GM19455 (cell line): ENCODE data around the gene RSPRY1.

ENCODE experiments used
- ATAC-seq: cut with Tn5 transposase; IDR thresholded peaks from one replicate; pipeline ENCODE4 v1.9.1; 2021; ENCODE audit not compliant: unreplicated experiment

Gene RSPRY1

DNA sequence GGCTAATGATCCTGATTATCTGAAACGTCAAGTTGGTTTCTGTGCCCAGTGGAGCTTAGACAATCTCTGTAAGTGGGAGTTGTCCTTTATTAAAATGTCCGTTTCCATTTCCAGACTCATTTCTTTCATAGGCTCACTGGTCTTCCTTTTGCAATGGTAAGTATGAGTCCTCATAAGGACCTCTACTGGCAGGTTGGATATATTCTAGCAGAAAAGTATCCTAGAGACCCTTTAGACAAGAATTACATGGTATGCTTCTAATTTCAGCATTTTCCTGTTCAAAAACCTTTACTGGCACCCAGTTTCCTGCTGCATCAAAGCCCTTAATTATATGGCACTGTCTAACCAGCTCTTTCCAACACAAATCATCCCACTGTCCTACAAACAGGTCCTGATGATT lies 30.8 kb downstream of the RSPRY1 start:
- ATAC-seq: no peak

DNA sequence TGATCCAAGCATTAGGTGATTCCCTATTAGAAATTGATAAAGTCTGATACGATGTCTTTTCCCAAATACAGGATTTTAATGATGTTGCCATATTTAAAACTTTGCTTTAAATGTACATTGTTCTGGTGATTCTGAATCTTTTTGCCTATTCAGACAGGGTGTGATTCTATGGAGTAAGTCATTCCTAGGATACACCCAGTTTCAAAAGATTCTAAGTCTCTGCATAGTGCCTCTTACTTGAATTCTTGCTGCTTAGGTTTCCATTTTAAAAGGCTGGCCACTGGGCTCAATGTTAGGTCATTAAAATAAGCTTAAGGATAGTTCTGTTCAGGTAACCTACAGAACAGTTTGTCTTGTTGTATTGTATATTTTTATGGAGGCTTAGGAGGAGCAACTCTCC lies 36.9 kb downstream of the RSPRY1 start:
- no peak for ATAC-seq

DNA sequence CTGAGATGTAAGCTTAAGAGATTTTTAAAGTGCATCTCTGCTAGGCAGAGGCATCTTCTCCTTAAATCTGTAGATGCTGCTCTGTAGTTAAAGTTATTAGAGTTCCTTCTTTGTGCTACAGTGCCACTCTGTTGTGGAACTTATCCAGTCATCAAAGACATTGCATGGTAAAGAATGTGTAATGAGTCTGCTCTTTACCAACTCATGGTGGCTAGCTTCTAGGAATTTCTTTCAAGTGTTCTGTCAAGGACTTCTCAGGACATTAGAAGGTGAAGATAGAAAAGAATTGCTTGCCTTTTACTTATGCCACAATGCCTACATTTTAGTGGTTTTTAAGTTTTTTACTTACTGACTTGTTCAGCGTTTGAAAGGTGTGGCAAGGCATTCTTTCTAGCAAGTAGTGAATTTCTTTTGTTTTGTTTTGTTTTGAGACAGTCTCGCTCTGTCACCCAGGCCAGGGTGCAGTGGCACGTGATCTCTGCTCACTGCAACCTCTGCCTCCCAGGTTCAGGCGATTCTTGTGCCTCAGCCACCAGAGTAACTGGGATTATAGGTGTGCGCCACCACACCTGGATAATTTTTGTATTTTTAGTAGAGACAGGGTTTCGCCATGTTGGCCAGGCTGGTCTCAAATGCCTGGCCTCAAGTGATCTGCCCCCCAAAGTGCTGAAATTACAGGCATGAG lies 38.7 kb downstream of the RSPRY1 start:
- ATAC-seq: no peak

DNA sequence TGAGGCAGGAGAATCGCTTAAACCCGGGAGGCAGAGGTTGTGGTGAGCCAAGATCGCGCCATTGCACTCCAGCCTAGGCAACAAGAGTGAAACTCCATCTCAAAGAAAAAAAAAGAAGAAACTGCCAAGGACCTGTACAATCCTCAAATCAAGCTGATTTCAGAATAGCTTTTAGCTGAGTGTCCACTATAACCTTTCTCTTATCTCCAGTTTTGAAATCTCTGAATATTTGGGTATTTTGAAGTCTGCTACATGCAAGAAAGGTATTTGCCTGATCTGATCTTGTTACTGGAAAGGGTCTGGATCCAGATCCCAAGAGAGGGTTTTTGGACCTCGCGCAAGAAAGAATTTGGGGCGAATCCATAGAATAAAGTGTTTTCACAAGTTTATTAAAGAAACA lies 39.8 kb downstream of the RSPRY1 start:
- no peak for ATAC-seq

DNA sequence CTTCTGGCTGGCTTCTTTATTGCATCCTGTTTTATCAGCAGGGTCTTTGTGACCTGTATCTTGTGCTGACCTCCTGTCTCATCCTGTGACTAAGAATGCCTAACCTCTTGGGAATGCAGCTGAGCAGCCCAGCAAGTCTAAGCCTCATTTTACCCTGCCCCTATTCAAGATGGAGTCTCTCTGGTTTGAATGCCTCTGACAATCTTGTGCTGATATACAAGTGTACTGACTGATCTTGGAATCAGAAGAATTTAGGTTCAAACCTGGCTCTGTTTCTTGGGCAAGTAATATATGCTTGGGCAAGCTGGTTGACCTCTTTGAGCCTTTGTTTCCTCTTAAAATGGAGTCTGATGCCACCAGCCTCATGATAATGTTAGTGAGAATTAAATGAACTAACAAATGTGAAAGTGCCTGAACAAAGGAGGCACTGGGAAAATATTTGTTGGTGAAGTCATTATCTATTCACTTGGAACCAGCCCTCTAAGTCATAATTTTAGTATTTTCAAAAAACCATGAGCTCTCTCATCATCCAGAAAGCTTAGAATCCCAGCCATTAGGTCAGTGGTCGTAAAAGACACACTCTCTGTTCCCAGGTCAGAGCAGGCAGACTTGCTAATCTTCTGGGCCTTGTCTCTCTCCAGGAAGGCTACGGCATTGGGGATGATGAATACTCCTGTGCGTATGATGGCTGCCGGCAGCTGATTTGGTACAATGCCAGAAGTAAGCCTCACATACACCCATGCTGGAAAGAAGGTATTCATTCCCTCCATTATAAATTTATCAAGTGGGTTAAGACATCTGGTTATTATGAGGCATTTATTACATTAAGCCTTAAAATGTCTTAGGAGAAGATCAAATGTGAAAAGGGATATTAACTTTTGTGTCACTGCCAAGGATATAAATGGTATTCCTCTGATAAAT lies 40.8 kb downstream of the RSPRY1 start:
- no peak for ATAC-seq

DNA sequence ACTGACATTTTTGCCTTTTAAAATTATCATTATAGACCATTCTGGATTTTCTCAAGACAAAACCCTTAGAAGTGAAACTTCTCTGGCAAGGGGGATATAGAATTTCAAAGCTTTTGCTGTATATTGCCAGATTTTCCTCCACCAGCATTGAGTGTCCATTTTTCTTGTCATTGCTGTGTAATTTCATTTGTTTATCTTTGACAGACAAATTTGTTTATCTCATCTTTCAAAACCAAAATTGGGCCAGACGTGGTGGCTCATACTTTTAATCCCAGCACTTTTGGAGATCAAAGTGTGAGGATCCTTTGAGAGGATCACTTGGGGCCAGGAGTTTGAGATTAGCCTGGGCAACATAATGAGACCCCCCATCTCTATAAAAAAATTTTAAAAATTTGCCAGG lies 43.0 kb downstream of the RSPRY1 start:
- ATAC-seq: no peak

DNA sequence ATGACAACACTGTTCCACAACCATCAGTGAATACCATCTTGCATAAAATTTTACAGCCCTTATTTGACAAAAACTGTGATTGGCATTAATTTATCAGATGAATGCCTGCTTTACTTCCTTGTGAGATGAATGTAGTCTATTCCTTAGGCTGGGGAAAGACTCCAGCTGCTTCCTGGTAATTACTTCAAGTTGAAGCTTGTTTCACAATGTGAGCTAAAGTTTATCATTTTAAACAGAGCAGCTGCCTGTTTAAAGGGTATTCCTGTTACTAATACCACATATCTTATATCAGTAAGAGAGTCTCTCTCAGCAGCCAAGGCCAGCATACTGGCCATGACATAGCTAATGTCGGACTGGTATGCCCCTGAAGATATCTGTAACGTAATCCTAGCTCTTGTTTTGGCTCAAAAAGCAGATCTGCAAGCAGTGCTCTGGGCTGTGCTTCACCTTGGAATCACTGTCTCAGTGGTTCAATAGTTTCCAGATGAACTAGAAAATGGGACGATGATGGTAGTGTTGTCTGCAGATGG lies 45.8 kb downstream of the RSPRY1 start:
- no peak for ATAC-seq

DNA sequence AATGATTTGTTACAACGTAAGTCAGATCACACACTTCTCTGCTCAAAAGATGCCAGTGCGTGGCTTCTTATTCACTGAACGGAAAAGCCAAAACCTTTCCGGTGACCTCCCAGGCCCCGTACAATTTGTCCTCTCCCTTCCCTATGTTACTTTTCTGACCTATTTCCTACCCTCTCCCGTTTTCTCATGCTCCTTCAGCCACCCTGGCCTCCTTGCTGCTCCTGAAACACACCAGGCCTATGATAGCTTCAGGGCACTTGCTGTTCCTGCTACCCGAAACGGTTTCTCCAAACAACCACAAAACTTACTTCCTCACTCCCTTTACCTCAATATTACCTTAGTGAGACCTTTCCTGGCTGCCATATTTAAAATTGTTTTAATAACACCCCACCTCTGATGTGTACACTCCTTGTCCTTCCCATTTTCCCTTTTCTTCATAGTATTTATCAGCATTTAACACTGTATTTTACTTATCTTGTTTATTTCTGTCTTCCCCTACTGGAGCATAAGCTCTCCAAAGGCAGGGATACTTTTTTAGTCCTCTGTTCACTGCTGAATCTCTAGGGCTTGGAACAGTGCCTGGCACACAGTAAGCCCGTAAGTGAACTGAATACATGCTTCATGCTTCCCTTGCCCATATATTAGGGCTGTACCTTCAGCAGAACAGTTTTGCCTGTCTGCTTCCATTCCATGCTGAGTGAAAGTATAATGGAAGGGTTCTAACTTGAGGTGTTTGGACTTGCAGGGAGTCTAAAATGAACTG lies 48.0 kb downstream of the RSPRY1 start:
- ATAC-seq: no peak

DNA sequence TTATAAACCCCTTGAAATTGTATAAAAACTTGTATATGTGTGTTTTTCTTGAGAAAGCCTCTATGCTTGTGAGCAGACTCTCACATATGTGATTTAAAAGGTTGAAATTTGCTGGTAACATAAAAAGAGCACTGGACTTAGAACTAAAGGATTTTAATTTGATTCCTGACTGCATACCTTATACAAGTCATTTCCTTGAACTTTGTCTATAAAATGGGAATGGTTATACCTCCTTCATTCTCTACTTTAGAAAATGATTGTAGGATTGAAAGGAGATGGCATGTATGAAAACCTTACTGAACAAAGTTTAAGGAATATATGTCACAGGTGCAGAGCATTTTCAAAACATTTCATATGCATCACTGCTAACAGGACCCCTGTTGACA lies 48.6 kb downstream of the RSPRY1 start:
- ATAC-seq: no peak

DNA sequence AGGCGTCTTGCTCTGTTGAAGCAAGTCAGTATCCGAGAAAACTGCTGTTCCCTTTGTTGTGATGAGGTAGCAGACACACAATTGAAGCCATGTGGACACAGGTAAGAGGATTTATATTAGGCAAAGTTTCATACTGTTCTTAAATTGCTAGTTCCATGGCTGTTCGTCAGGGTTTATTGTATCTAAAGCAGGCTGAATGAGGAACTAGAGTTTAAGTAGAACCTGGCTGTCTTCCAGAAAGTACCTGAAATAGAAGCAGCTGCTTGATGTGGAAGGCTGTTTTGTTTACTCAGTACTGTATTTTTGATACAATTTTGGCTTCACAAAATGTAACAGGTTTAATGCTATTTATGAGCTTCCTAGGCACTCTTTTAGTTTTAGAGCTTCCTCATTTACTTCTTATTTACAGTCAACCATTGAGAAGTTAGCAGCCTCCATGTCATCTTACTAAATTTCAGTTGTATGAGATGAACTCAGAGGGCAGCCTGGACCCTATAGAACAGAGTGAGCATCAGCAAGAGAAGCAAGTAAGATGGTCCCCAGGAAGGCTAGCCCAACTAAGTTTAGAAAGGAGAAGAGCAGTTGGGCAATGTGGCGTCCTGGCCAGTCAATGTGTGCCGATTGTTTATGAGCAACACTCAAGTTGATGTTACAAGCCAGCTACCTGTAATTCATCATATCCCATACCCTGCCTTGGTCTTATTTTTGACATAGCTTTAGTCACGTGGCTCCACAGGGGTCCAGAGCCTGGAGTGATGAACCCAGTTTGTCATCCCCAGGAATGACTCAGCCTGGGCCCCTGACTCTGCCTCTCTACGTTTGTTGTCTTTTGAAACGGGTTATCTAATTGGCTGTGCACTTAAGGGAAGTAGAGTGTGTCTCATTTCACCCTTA lies 49.2 kb downstream of the RSPRY1 start:
- ATAC-seq: no peak

DNA sequence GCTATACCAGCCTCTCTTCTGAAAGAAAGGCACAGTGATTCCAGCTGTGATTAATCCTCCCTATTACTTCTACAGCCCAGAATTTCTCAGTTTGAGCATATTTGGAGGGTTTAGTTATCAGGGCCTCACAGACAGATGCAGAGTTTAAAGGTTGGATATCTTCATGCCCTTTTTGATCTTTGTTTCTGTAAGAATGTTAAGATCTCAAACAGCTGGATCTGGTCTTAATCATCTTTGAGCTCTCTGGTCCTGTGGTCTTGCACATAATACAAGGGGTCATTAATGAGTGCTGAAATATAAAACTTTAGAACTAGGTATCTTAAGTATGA lies 49.9 kb downstream of the RSPRY1 start:
- ATAC-seq: no peak

DNA sequence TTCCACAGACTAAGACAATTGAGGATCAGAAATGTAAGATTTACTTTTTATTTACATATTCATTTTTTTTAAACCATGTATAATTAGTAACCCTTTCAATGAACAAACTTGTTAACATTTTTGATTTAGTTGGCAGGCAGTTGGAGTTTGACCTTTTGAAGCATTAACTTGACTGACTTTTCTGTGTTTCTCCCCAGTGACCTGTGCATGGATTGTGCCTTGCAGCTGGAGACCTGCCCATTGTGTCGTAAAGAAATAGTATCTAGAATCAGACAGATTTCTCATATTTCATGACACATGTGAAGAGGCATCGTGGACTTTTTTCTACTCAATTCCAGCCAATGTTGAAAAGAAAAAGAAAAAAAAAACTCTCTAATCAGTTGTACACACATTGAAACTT lies 52.6 kb downstream of the RSPRY1 start:
- no peak for ATAC-seq

DNA sequence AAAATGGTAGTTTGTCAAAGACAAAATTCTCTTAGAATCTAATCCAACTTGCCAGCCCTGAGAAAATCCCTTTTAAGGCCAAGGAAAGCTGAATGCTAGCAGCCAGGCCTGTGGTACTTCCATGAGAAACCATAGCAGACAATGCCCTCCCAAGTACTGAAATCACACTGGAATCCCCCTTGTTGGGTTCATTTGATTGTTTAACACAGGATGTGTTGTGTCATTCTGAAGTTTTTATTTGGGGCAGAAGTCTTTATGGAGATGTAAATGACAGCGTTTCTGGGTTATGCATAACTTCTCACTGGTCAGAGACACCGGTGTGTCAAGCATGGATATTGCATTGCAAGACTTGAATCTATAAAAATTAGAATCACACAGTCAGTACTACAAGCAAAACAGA lies 53.0 kb downstream of the RSPRY1 start:
- ATAC-seq: no peak

DNA sequence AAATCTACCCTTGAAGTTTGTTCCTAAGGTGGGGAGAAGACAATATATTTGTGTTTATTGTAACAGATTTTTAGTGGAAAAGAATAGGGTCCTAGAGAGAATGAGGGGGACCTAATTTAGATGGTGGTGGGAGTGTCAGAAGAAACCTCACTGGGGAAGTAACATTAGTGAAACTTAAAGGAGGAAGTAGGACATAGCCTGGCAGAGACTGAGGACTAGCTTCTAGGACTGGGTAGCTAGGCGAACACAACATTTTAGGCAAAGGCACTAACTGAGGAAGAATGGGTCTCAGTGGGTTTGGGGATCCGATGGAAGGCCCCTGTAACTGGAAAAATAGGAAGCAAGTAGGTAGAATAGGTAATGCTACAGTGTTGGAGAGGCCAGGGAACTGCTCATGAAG lies 54.7 kb downstream of the RSPRY1 start:
- ATAC-seq: no peak

DNA sequence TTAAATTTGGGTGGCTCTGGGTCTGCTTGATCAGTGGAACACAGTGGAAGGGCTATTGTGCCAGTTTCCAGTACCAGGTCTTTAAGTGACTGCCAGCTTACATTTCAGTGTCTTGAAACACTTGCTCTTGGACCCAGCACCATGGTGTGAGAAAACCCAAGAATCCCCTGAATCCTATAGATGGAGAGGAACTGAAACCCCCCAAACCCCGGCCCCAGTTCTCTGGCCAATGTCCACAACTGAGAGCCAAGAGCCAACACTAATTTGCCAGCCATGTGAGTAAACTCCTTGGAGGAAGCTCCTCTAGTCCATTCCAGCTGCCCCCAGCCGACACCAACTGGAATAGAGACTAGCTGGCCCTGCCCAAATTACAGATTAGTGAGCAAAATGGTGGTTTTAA lies 56.5 kb downstream of the RSPRY1 start:
- ATAC-seq: no peak

DNA sequence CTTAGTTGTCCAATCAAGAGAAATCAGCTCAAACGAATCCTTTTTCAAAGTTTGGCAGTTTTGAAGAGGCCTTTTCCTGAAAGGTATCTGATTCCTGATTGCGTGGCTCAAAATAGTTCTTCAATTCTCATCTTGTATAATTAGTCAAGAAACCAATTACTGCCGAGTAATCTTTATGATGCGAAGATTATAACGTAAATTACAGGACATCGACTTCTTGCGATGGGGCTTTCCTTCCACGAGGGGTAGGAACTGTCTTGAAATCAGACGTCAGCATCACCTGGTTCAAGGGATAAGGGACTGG lies 58.3 kb downstream of the RSPRY1 start:
- peak; percentile 34 for ATAC-seq

DNA sequence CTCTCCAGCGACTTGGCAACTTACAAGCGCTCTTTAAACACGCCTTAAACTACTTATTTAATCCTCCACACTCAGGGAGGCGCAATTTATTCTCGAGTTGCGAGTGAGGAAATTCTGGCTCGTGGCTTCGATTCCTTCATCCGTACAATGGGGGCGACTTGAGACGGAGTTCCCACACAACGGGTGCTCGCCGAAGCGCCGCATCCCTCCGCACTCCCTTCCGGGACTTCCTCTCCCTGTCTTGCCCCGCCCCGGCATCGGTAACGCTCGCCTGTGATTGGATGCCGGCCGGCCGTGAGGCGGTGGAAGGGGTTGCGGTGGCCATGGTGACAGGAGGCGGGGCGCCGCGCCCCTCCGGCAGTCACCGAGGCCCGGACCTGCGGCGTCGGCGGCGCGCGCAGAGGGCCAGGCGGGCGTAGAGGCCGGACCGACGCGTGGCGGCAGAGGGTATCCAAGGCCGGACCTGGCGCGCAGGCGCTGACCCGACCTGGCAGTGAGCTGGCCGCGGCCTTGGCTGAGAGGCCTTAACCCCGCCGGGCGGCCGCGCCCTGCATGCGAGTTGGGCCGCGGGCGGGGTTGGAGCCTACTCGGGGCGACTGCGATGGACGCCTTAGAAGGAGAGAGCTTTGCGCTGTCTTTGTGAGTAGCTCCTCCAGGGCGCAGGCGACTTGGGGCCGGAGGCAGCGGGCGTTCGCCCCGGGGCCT lies 58.8 kb downstream of the RSPRY1 start, which contains the start of gene ARL2BP:
TSS of gene ARL2BP (plus strand) at position 493 of the 705 bp plus-strand sequence. CDS start at position 602, 109 bp downstream.
- peak; percentile 94 for ATAC-seq

DNA sequence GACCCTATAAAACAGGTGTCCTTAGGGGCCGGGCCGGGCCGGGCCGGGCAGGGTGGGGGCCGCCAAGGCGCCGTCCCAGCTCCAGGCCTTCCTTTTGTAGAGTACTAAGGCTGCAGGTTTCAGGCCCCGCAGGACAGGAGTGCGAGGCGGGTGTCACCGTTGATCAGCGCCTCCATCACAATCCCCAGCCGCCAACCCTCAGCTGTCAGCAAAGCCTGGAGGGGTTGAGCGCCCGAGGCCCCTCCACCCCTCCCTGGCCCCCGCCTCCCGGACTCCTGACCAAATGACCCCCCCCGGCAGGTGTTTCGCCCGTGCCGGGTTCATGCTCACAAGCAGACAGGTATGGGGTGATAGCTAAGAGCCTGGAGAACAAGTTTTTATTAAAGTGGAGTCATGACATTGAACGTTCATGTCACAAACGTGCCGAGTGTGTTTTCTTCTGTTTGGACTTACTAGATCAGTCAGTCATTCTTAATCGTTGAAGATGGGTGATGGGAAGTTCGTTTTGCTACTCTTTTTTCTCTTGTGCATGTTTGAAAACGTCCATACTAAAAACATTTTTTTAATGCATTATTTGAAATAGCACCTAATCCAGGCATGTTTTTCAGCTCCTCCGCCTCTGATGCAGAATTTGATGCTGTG lies 59.5 kb downstream of the RSPRY1 start:
- ATAC-seq: peak; percentile 30

DNA sequence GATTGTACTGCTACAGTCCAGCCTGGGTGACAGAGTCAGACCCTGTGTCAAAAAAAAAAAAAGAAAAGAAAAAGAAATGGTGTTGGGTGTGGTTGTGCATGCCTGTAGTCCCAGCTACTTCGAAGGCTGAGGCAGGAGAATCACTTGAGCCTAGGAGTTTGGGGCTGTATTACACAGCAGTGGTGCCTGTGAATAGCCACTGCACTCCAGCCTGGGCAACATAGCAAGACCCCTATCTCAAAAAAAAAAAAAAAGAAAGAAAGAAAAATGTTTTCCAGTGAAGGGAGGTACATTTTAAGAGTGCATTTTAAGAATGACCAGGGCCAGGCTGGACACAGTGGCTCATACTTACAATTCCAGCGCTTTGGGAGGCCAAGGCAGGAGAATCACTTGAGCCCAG lies 65.2 kb downstream of the RSPRY1 start:
- no peak for ATAC-seq
